HepG2 (cell line): ENCODE measurements around the gene NMUR1. TPM values are rescaled to one million over a fixed set of nuclear protein-coding genes. Genes with fewer than 3 reads are reported as not detected.

ENCODE experiments used
- ATAC-seq: fragments of 200-7000 bp; cut with Tn5 transposase; 3 replicates; pipeline ENCODE4 v1.9.1; 2020; ENCODE audit warnings: mild to moderate bottlenecking, moderate library complexity
- BruUV-seq: library from RNA; stranded (reverse); fragments of 400-500 nt; replicated peaks from 2 replicates; lab custom pipeline; 2021; lab: Mats Ljungman, UMichigan
- CTCF ChIA-PET: fragments of 300-600 bp; formaldehyde crosslinking; extraction: SDS; loops from one replicate; lab custom pipeline; 2021; ENCODE audit warnings: low total read pairs, inconsistent platforms, low intra/inter-chr PET ratio; lab: Yijun Ruan, JAX
- POLR2A ChIA-PET: fragments of 350-600 bp; sonication (Branson Sonifier 250); formaldehyde crosslinking; loops from one replicate; lab custom pipeline; 2020; ENCODE audit warnings: antibody characterized with exemption, inconsistent platforms; lab: Yijun Ruan, JAX
- DNase-seq: peaks from one replicate; pipeline ENCODE4 v3.0.0-alpha.2; 2015; ENCODE audit warnings: low spot score
- FAIRE-seq: peaks from 3 replicates; lab custom pipeline; 2011; peaks lifted over from hg19 to GRCh38; lab: Jason Lieb, UNC
- H2AFZ ChIP-seq: one replicate; pipeline ENCODE4 v1.6.1; 2011; ENCODE audit warnings: low read length, inconsistent platforms
- H3K27ac ChIP-seq: fragments of 300-600 bp; 3 replicates; pipeline ENCODE4 v1.8.0; 2011; ENCODE audit warnings: mixed run types, mild to moderate bottlenecking, mixed read lengths, low read length, inconsistent platforms; ENCODE audit not compliant: insufficient read depth; ENCODE audit errors: extremely low read length
- H3K27me3 ChIP-seq, 2 experiments: fragments of 200-600 bp in 1 of 2; 2 replicates in 1 of 2; 3 replicates in 1 of 2; pipeline versions ENCODE4 v1.6.0 to v1.8.0; 2011; ENCODE audit warnings: low read length in 2 of 2, mild to moderate bottlenecking in 2 of 2, moderate library complexity in 2 of 2, inconsistent platforms in 1 of 2; ENCODE audit not compliant: insufficient read depth in 2 of 2, control insufficient read depth in 1 of 2
- H3K36me3 ChIP-seq, 2 experiments: fragments of 200-600 bp in 1 of 2; replicated peaks in 1 of 2; 2 replicates in 1 of 2; 3 replicates in 1 of 2; pipeline versions ENCODE4 v1.5.1 to v1.8.0; 2011; ENCODE audit warnings: low read length in 2 of 2, inconsistent platforms in 1 of 2; ENCODE audit not compliant: insufficient read depth in 2 of 2, control insufficient read depth in 1 of 2
- H3K4me1 ChIP-seq: 2 replicates; pipeline ENCODE4 v1.5.1; 2012; ENCODE audit warnings: low read length, inconsistent platforms; ENCODE audit not compliant: insufficient read depth
- H3K4me2 ChIP-seq: 2 replicates; pipeline ENCODE4 v1.6.0; 2011; ENCODE audit warnings: low read depth, low read length, inconsistent platforms
- H3K4me3 ChIP-seq, 3 experiments: fragments of 200-600 bp in 1 of 3; sonication (generic), shearing (Covaris generic) in 1 of 3; replicated peaks in 1 of 3; 2 replicates each; pipeline ENCODE4 v1.5.1; 2011 to 2016; ENCODE audit warnings: low read length in 3 of 3, inconsistent platforms in 2 of 3, low read depth in 2 of 3, mild to moderate bottlenecking in 2 of 3, control low read depth in 1 of 3, mixed read lengths in 1 of 3; ENCODE audit not compliant: insufficient read depth in 1 of 3
- H3K79me2 ChIP-seq: one replicate; pipeline ENCODE4 v1.6.1; 2011; ENCODE audit warnings: low read length, inconsistent platforms; ENCODE audit not compliant: insufficient read depth
- H3K9ac ChIP-seq: 2 replicates; pipeline ENCODE4 v1.6.0; 2011; ENCODE audit warnings: mild to moderate bottlenecking, low read depth, low read length, inconsistent platforms; ENCODE audit not compliant: insufficient read depth
- H3K9me3 ChIP-seq: 2 replicates; pipeline ENCODE4 v1.5.1; 2012; ENCODE audit warnings: mild to moderate bottlenecking, low read length
- H4K20me1 ChIP-seq: 2 replicates; pipeline ENCODE4 v1.6.0; 2011; ENCODE audit warnings: inconsistent platforms, mild to moderate bottlenecking, low read length, moderate library complexity; ENCODE audit not compliant: insufficient read depth
- DPF2 ChIP-seq: sonication (generic); formaldehyde crosslinking; IDR thresholded peaks from 2 replicates; pipeline ENCODE4 v1.4.0; 2020; ENCODE audit warnings: mild to moderate bottlenecking, low read depth, missing genetic modification reagents, borderline replicate concordance
- GMEB2 ChIP-seq: IDR thresholded peaks from 2 replicates; pipeline ENCODE4 v1.6.1; 2016; ENCODE audit warnings: missing biosample characterization, missing genetic modification reagents, low read depth
- IKZF4 ChIP-seq: sonication (generic); formaldehyde crosslinking; IDR thresholded peaks from 2 replicates; pipeline ENCODE4 v1.5.1; 2020; ENCODE audit warnings: borderline replicate concordance, mild to moderate bottlenecking, low read depth, missing genetic modification reagents; ENCODE audit errors: not compliant biosample characterization
- KLF9 ChIP-seq: IDR thresholded peaks from 2 replicates; pipeline ENCODE4 v1.6.1; 2016; ENCODE audit warnings: low read depth
- RFXAP ChIP-seq: sonication (generic); formaldehyde crosslinking; IDR thresholded peaks from 2 replicates; pipeline ENCODE4 v1.4.0; 2020; ENCODE audit warnings: missing genetic modification reagents, borderline replicate concordance
- ZBTB3 ChIP-seq: sonication (generic); formaldehyde crosslinking; IDR thresholded peaks from 2 replicates; pipeline ENCODE4 v1.4.0; 2020; ENCODE audit warnings: low read depth, mild to moderate bottlenecking, moderate library complexity, missing genetic modification reagents, borderline replicate concordance
- ZMYM3 ChIP-seq: sonication (generic); formaldehyde crosslinking; IDR thresholded peaks from 2 replicates; pipeline ENCODE4 v1.5.1; 2020; ENCODE audit warnings: mild to moderate bottlenecking, missing genetic modification reagents
- ZNF205 ChIP-seq: IDR thresholded peaks from 2 replicates; pipeline ENCODE4 v1.6.1; 2018; ENCODE audit warnings: missing biosample characterization, missing genetic modification reagents
- ZNF619 ChIP-seq: sonication (generic); formaldehyde crosslinking; IDR thresholded peaks from 2 replicates; pipeline ENCODE4 v1.4.0; 2020; ENCODE audit warnings: mild to moderate bottlenecking, missing genetic modification reagents
- ZNF772 ChIP-seq: sonication (generic); formaldehyde crosslinking; IDR thresholded peaks from 2 replicates; pipeline ENCODE4 v1.5.0; 2020; ENCODE audit warnings: mild to moderate bottlenecking, missing genetic modification reagents
- ZNF781 ChIP-seq: sonication (generic); formaldehyde crosslinking; IDR thresholded peaks from 2 replicates; pipeline ENCODE4 v1.5.1; 2020; ENCODE audit warnings: borderline replicate concordance, mild to moderate bottlenecking, missing genetic modification reagents; ENCODE audit errors: not compliant biosample characterization
- ZNF83 ChIP-seq: sonication (generic); formaldehyde crosslinking; IDR thresholded peaks from 2 replicates; pipeline ENCODE4 v1.4.0; 2020; ENCODE audit warnings: missing genetic modification reagents, mild to moderate bottlenecking, borderline replicate concordance
- WGBS: methylation state at CpG from one replicate; pipeline ENCODE4 v1.1.6; 2017; ENCODE audit warnings: low lambda C conversion rate; 5-methylcytosine and 5-hydroxymethylcytosine counted together
- in situ Hi-C: cut with HindIII; loops from 2 replicates; pipeline ENCODE4 v1.10.0; 2017; ENCODE audit warnings: low pct_unique_long_range_greater_than_20kb; ENCODE audit not compliant: extremely low pct_ligation_motif_present
- intact Hi-C: fragments of 100-400 bp; cut with micrococcal nuclease; formaldehyde crosslinking; loops from one replicate; pipeline ENCODE4 v1.10.0; 2022; ENCODE audit not compliant: unreplicated experiment
- polyA plus RNA-seq, 8 experiments: library from polyadenylated mRNA; depleted of rRNA in 3 of 8; stranded (reverse) in 7 of 8; unstranded in 1 of 8; fragments of >200 nt; fragmentation: Illumina TruSeq in 4 of 8; extraction: Trizol in 4 of 8; gene quantifications; 2 replicates each; pipeline versions ENCODE4 v1.2.1 to v1.2.3, GENCODE V29; 2011 to 2016; ENCODE audit warnings: low read depth in 4 of 8, missing spikeins in 1 of 8, mixed read lengths in 1 of 8; ENCODE audit not compliant: insufficient read depth in 1 of 8
- total RNA-seq, 5 experiments: library from RNA; depleted of rRNA; stranded (reverse); fragments of >200 nt; fragmentation: Illumina TruSeq; extraction: Trizol; gene quantifications; 2 replicates each; pipeline ENCODE4 v1.2.3, GENCODE V29; 2016; ENCODE audit warnings: low read depth in 1 of 5

NMUR1 gene
- total and polyA plus RNA-seq, 2 of the 13 experiments (the other 11 are each of a cell fraction or from before 2014, with no cell fraction given) = not detected

GRCh38 chr2:231527955-231528635 is 2.1 kb downstream of the NMUR1 start:
- Histone ChIP-seq H3K79me2 (no peaks in the 10 kb centered on the region), H3K27me3 (peaks cover 8 to 42% of the 10 kb centered on the region in 2 experiments; a peak in 4 of 5 replicates), H3K4me2 (no peak overlapping the region), H4K20me1 (no peaks in the 10 kb centered on the region), H2AFZ (no peak overlapping the region), H3K27ac (no peak overlapping the region), H3K4me1 (no peaks in the 10 kb centered on the region)
- no TSS peak for BruUV-seq
- ATAC-seq (no peak), FAIRE-seq (no peak), DNase-seq (no peak)
- WGBS = 71% methylated on average over 21 of the region's 30 CpGs
- POLR2A ChIA-PET = no interaction called here
- in situ Hi-C loops = no loop called here
- no peak for TF ChIP-seq ZNF205 (CRISPR knock-in tag)
- no peak for TF ChIP-seq DPF2 (CRISPR knock-in tag)
- no peak for TF ChIP-seq ZNF781 (CRISPR knock-in tag)
- no peak for TF ChIP-seq RFXAP (CRISPR knock-in tag)
- no peak for TF ChIP-seq GMEB2
- TF ChIP-seq ZMYM3 (CRISPR knock-in tag) = no peak
- no peak for TF ChIP-seq ZNF772 (CRISPR knock-in tag)
- TF ChIP-seq IKZF4 = no peak
- TF ChIP-seq KLF9 = no peak
- no peak for TF ChIP-seq ZNF83
- no peak for TF ChIP-seq ZNF619 (CRISPR knock-in tag)
- no peak for TF ChIP-seq ZBTB3
- TF ChIP-seq, all 625 proteins: peak for 0
- Histone ChIP-seq H3K36me3 (no peaks in the 10 kb centered on the region), H3K9ac (no peak overlapping the region), H3K4me3 (no peak overlapping the region), H3K9me3 (no peaks in the 10 kb centered on the region)
- CTCF ChIA-PET = no interaction called here
- intact Hi-C loops = no loop called here
